ENCODE measurements around the gene PTPRN2. TPM values are rescaled to one million over a fixed set of nuclear protein-coding genes. Genes with fewer than 3 reads are reported as not detected.

The PTPRN2 gene
- total and polyA plus RNA-seq, 2 donors (not counting 3 experiments of a cell fraction or from before 2014, with no cell fraction given) = 0.62 to 0.88 TPM

- Histone ChIP-seq H3K36me3 (ENCODE audit: control insufficient read depth in 2 of 2, extremely low read depth in 1 of 2, insufficient read depth in 2 of 2, low read length in 2 of 2) (no peaks in the 10 kb centered on the region), H3K79me2 (ENCODE audit: control insufficient read depth, insufficient read depth, low read length) (no peaks in the 10 kb centered on the region), H2AFZ (ENCODE audit: low read depth, low read length) (no peak overlapping the region), H3K4me1 (ENCODE audit: control insufficient read depth, extremely low read depth, insufficient read depth, low read length) (no peaks in the 10 kb centered on the region), H3K27ac (ENCODE audit: insufficient read depth, low read depth, low read length) (no peak overlapping the region), H4K20me1 (replicated peaks; ENCODE audit: control insufficient read depth, extremely low read depth, insufficient read depth, low read length) (no peaks in the 10 kb centered on the region), H3K9me3 (replicated peaks; ENCODE audit: control insufficient read depth, insufficient read depth, low read length) (peaks cover 15% of the 10 kb centered on the region), H3K27me3 (ENCODE audit: control insufficient read depth in 2 of 2, insufficient read depth in 2 of 2, low read length in 2 of 2) (no peaks in the 10 kb centered on the region), H3K4me3 (replicated peaks in 1 of 3; ENCODE audit: insufficient read depth in 1 of 3, low read depth in 1 of 3, low read length in 3 of 3) (no peak overlapping the region), H3K9ac (replicated peaks; ENCODE audit: extremely low read depth, insufficient read depth, low read length) (no peak overlapping the region), H3K4me2 (ENCODE audit: insufficient read depth, low read length) (no peak overlapping the region), H3K9me1 (replicated peaks; ENCODE audit: control insufficient read depth, extremely low read depth, insufficient read depth, low read length) (no peaks in the 10 kb centered on the region)
- POLR2A ChIA-PET = no interaction called here
- BruUV-seq (replicated peaks) = no TSS peak
- CTCF ChIA-PET = no interaction called here
- no peak for DNase-seq (ENCODE audit: low read depth, low spot score)
- no peak for FAIRE-seq
- no peak for TF ChIP-seq POLR2AphosphoS5 (IDR thresholded peaks at IDR 0.05; ENCODE audit: insufficient read depth, low read depth, low read length)
- TF ChIP-seq JUN (IDR thresholded peaks at IDR 0.05; ENCODE audit: borderline replicate concordance, insufficient read depth, insufficient read length, low read depth) = no peak
- TF ChIP-seq MYC (IDR thresholded peaks at IDR 0.05; ENCODE audit: low read depth, low read length) = no peak
- TF ChIP-seq EZH2 (IDR thresholded peaks at IDR 0.05; ENCODE audit: borderline replicate concordance, low read depth, low read length, severe bottlenecking) = no peak
- no peak for TF ChIP-seq FOS (IDR thresholded peaks at IDR 0.05; ENCODE audit: borderline replicate concordance, insufficient read depth, low read length)
- no peak for TF ChIP-seq POLR2A (IDR thresholded peaks at IDR 0.05; ENCODE audit: low read depth, low read length)
- no peak for TF ChIP-seq MAX (IDR thresholded peaks at IDR 0.05; ENCODE audit: insufficient read depth, insufficient read length)
- no peak for TF ChIP-seq CTCF (IDR thresholded peaks at IDR 0.05; ENCODE audit: extremely low read depth in 1 of 2, insufficient read depth in 1 of 2, low read depth in 1 of 2, low read length in 2 of 2)
- TF ChIP-seq GATA2 (IDR thresholded peaks at IDR 0.05; ENCODE audit: insufficient read depth, insufficient read length, low read depth, low read length) = no peak
- dilution Hi-C loops (cut with MboI; ENCODE audit: extremely low pct_ligation_motif_present, low sequenced_read_pairs) (no loop called here), intact Hi-C loops (cut with micrococcal nuclease) (no loop called here)
Observed at GRCh38 chr7:157987906-157988305, 599.7 kb downstream of the PTPRN2 start.

Data from endothelial cell of umbilical vein (primary cell).